HepG2 (cell line): ENCODE data around the gene KIAA0232. TPM values are rescaled to one million over a fixed set of nuclear protein-coding genes. Genes with fewer than 3 reads are reported as not detected.

Experiments
- ATAC-seq: fragments of 200-7000 bp; cut with Tn5 transposase; 3 replicates; pipeline ENCODE4 v1.9.1; 2020; ENCODE audit warnings: mild to moderate bottlenecking, moderate library complexity
- BruUV-seq: library from RNA; stranded (reverse); fragments of 400-500 nt; replicated peaks from 2 replicates; lab custom pipeline; 2021; lab: Mats Ljungman, UMichigan
- CTCF ChIA-PET: fragments of 300-600 bp; formaldehyde crosslinking; extraction: SDS; loops from one replicate; lab custom pipeline; 2021; ENCODE audit warnings: low total read pairs, inconsistent platforms, low intra/inter-chr PET ratio; lab: Yijun Ruan, JAX
- POLR2A ChIA-PET: fragments of 350-600 bp; sonication (Branson Sonifier 250); formaldehyde crosslinking; loops from one replicate; lab custom pipeline; 2020; ENCODE audit warnings: antibody characterized with exemption, inconsistent platforms; lab: Yijun Ruan, JAX
- DNase-seq: peaks from one replicate; pipeline ENCODE4 v3.0.0-alpha.2; 2015; ENCODE audit warnings: low spot score
- FAIRE-seq: peaks from 3 replicates; lab custom pipeline; 2011; peaks lifted over from hg19 to GRCh38; lab: Jason Lieb, UNC
- H2AFZ ChIP-seq: one replicate; pipeline ENCODE4 v1.6.1; 2011; ENCODE audit warnings: low read length, inconsistent platforms
- H3K27ac ChIP-seq: fragments of 300-600 bp; 3 replicates; pipeline ENCODE4 v1.8.0; 2011; ENCODE audit warnings: mixed run types, mild to moderate bottlenecking, mixed read lengths, low read length, inconsistent platforms; ENCODE audit not compliant: insufficient read depth; ENCODE audit errors: extremely low read length
- H3K27me3 ChIP-seq, 2 experiments: fragments of 200-600 bp in 1 of 2; 2 replicates in 1 of 2; 3 replicates in 1 of 2; pipeline versions ENCODE4 v1.6.0 to v1.8.0; 2011; ENCODE audit warnings: low read length in 2 of 2, mild to moderate bottlenecking in 2 of 2, moderate library complexity in 2 of 2, inconsistent platforms in 1 of 2; ENCODE audit not compliant: insufficient read depth in 2 of 2, control insufficient read depth in 1 of 2
- H3K36me3 ChIP-seq, 2 experiments: fragments of 200-600 bp in 1 of 2; replicated peaks in 1 of 2; 2 replicates in 1 of 2; 3 replicates in 1 of 2; pipeline versions ENCODE4 v1.5.1 to v1.8.0; 2011; ENCODE audit warnings: low read length in 2 of 2, inconsistent platforms in 1 of 2; ENCODE audit not compliant: insufficient read depth in 2 of 2, control insufficient read depth in 1 of 2
- H3K4me1 ChIP-seq: 2 replicates; pipeline ENCODE4 v1.5.1; 2012; ENCODE audit warnings: low read length, inconsistent platforms; ENCODE audit not compliant: insufficient read depth
- H3K4me2 ChIP-seq: 2 replicates; pipeline ENCODE4 v1.6.0; 2011; ENCODE audit warnings: low read depth, low read length, inconsistent platforms
- H3K4me3 ChIP-seq, 3 experiments: fragments of 200-600 bp in 1 of 3; sonication (generic), shearing (Covaris generic) in 1 of 3; replicated peaks in 1 of 3; 2 replicates each; pipeline ENCODE4 v1.5.1; 2011 to 2016; ENCODE audit warnings: low read length in 3 of 3, inconsistent platforms in 2 of 3, low read depth in 2 of 3, mild to moderate bottlenecking in 2 of 3, control low read depth in 1 of 3, mixed read lengths in 1 of 3; ENCODE audit not compliant: insufficient read depth in 1 of 3
- H3K79me2 ChIP-seq: one replicate; pipeline ENCODE4 v1.6.1; 2011; ENCODE audit warnings: low read length, inconsistent platforms; ENCODE audit not compliant: insufficient read depth
- H3K9ac ChIP-seq: 2 replicates; pipeline ENCODE4 v1.6.0; 2011; ENCODE audit warnings: mild to moderate bottlenecking, low read depth, low read length, inconsistent platforms; ENCODE audit not compliant: insufficient read depth
- H3K9me3 ChIP-seq: 2 replicates; pipeline ENCODE4 v1.5.1; 2012; ENCODE audit warnings: mild to moderate bottlenecking, low read length
- H4K20me1 ChIP-seq: 2 replicates; pipeline ENCODE4 v1.6.0; 2011; ENCODE audit warnings: inconsistent platforms, mild to moderate bottlenecking, low read length, moderate library complexity; ENCODE audit not compliant: insufficient read depth
- ARID3A ChIP-seq: IDR thresholded peaks from 2 replicates; pipeline ENCODE4 v1.6.1; 2012; ENCODE audit warnings: low read depth, low read length, improper control_type of control experiment
- ARNT ChIP-seq: fragments of 450-650 bp; IDR thresholded peaks from 2 replicates; pipeline ENCODE4 v1.6.1; 2017
- CEBPZ ChIP-seq: IDR thresholded peaks from 2 replicates; pipeline ENCODE4 v1.6.1; 2012; ENCODE audit warnings: low read length, improper control_type of control experiment
- ETV6 ChIP-seq: sonication (generic); formaldehyde crosslinking; conservative IDR thresholded peaks from 2 replicates; pipeline ENCODE4 v1.4.0; 2020; ENCODE audit warnings: missing genetic modification reagents
- FOXK1 ChIP-seq: sonication (generic); formaldehyde crosslinking; IDR thresholded peaks from 2 replicates; pipeline ENCODE4 v1.4.0; 2020; ENCODE audit warnings: low read depth, missing genetic modification reagents, borderline replicate concordance
- GMEB1 ChIP-seq: sonication (generic); formaldehyde crosslinking; IDR thresholded peaks from 2 replicates; pipeline ENCODE4 v1.5.1; 2020; ENCODE audit warnings: missing genetic modification reagents, mild to moderate bottlenecking, borderline replicate concordance
- NFE2L2 ChIP-seq: fragments of 150-350 bp; IDR thresholded peaks from 2 replicates; pipeline ENCODE4 v1.6.1; 2014; ENCODE audit warnings: low read length
- TERF1 ChIP-seq: sonication (generic); formaldehyde crosslinking; IDR thresholded peaks from 2 replicates; pipeline ENCODE4 v1.8.0; 2022; ENCODE audit warnings: mild to moderate bottlenecking, missing genetic modification reagents, moderate library complexity
- TP53 ChIP-seq: sonication (generic); formaldehyde crosslinking; conservative IDR thresholded peaks from 2 replicates; pipeline ENCODE4 v1.4.0; 2020; ENCODE audit warnings: missing genetic modification reagents
- UBTF ChIP-seq: sonication (generic); formaldehyde crosslinking; IDR thresholded peaks from 2 replicates; pipeline ENCODE4 v1.4.0; 2020; ENCODE audit warnings: mild to moderate bottlenecking, missing genetic modification reagents
- ZNF567 ChIP-seq: sonication (generic); formaldehyde crosslinking; IDR thresholded peaks from 2 replicates; pipeline ENCODE4 v1.8.1; 2023; ENCODE audit warnings: mild to moderate bottlenecking, missing genetic modification reagents, borderline replicate concordance
- ZNF570 ChIP-seq: sonication (generic); formaldehyde crosslinking; IDR thresholded peaks from 2 replicates; pipeline ENCODE4 v1.4.0; 2020; ENCODE audit warnings: mild to moderate bottlenecking, missing genetic modification reagents, borderline replicate concordance
- ZNF781 ChIP-seq: sonication (generic); formaldehyde crosslinking; IDR thresholded peaks from 2 replicates; pipeline ENCODE4 v1.5.1; 2020; ENCODE audit warnings: borderline replicate concordance, mild to moderate bottlenecking, missing genetic modification reagents; ENCODE audit errors: not compliant biosample characterization
- ZSCAN30 ChIP-seq: sonication (generic); formaldehyde crosslinking; IDR thresholded peaks from 2 replicates; pipeline ENCODE4 v1.5.0; 2020; ENCODE audit warnings: mild to moderate bottlenecking, missing genetic modification reagents
- WGBS: methylation state at CpG from one replicate; pipeline ENCODE4 v1.1.6; 2017; ENCODE audit warnings: low lambda C conversion rate; 5-methylcytosine and 5-hydroxymethylcytosine counted together
- in situ Hi-C: cut with HindIII; loops from 2 replicates; pipeline ENCODE4 v1.10.0; 2017; ENCODE audit warnings: low pct_unique_long_range_greater_than_20kb; ENCODE audit not compliant: extremely low pct_ligation_motif_present
- intact Hi-C: fragments of 100-400 bp; cut with micrococcal nuclease; formaldehyde crosslinking; loops from one replicate; pipeline ENCODE4 v1.10.0; 2022; ENCODE audit not compliant: unreplicated experiment
- polyA plus RNA-seq, 8 experiments: library from polyadenylated mRNA; depleted of rRNA in 3 of 8; stranded (reverse) in 7 of 8; unstranded in 1 of 8; fragments of >200 nt; fragmentation: Illumina TruSeq in 4 of 8; extraction: Trizol in 4 of 8; gene quantifications; 2 replicates each; pipeline versions ENCODE4 v1.2.1 to v1.2.3, GENCODE V29; 2011 to 2016; ENCODE audit warnings: low read depth in 4 of 8, missing spikeins in 1 of 8, mixed read lengths in 1 of 8; ENCODE audit not compliant: insufficient read depth in 1 of 8
- total RNA-seq, 5 experiments: library from RNA; depleted of rRNA; stranded (reverse); fragments of >200 nt; fragmentation: Illumina TruSeq; extraction: Trizol; gene quantifications; 2 replicates each; pipeline ENCODE4 v1.2.3, GENCODE V29; 2016; ENCODE audit warnings: low read depth in 1 of 5

The KIAA0232 gene
- total and polyA plus RNA-seq, 2 of the 13 experiments (the other 11 are each of a cell fraction or from before 2014, with no cell fraction given), result 7.8 to 17.1 TPM

- in situ Hi-C loops, result no loop called here
- H3K9me3 ChIP-seq, result peaks cover 20% of the 10 kb centered on the region; the same call in 1 of the 2 replicates
- no peak overlapping the region for H3K4me3 ChIP-seq
- POLR2A ChIA-PET, result no interaction called here
- no peaks in the 10 kb centered on the region for H3K27me3 ChIP-seq
- BruUV-seq, result no TSS peak
- WGBS, result 100% methylated on average over 3 of the region's 3 CpGs
- no peak overlapping the region for H3K27ac ChIP-seq
- CTCF ChIA-PET, result no interaction called here
- no peak overlapping the region for H3K4me2 ChIP-seq
- H3K79me2 ChIP-seq, result peaks cover 19% of the 10 kb centered on the region
- H4K20me1 ChIP-seq, result no peaks in the 10 kb centered on the region
- no peak overlapping the region for H2AFZ ChIP-seq
- ATAC-seq, result no peak
- intact Hi-C loops, result no loop called here
- H3K4me1 ChIP-seq, result no peaks in the 10 kb centered on the region
- H3K36me3 ChIP-seq, result peaks cover 20 to 56% of the 10 kb centered on the region in 2 experiments
- H3K9ac ChIP-seq, result no peak overlapping the region
- no peak for DNase-seq
- FAIRE-seq, result no peak
- TF ChIP-seq UBTF (no peak), ETV6 (CRISPR knock-in tag) (no peak), TP53 (CRISPR knock-in tag) (no peak), ZNF781 (CRISPR knock-in tag) (no peak), ZNF567 (CRISPR knock-in tag) (no peak), TERF1 (CRISPR knock-in tag) (no peak), ARID3A (no peak), FOXK1 (CRISPR knock-in tag) (no peak), ZNF570 (CRISPR knock-in tag) (no peak), CEBPZ (no peak), NFE2L2 (no peak), GMEB1 (CRISPR knock-in tag) (no peak), ZSCAN30 (CRISPR knock-in tag) (no peak), ARNT (no peak)
Observed at GRCh38 chr4:6848717-6849305, 66.3 kb downstream of the KIAA0232 start.
